CD8-positive, alpha-beta memory T cell (primary cell): ENCODE data around the gene SLC29A1. TPM values are rescaled to one million over a fixed set of nuclear protein-coding genes. Genes with fewer than 3 reads are reported as not detected.

Source experiments
- CTCF ChIA-PET: fragments of 350-600 bp; sonication (Branson Sonifier 250); formaldehyde crosslinking; loops from one replicate; lab custom pipeline; 2021; ENCODE audit warnings: antibody characterized with exemption; lab: Charles Lee
- POLR2A ChIA-PET: fragments of 350-600 bp; sonication (Branson Sonifier 250); formaldehyde crosslinking; loops from one replicate; lab custom pipeline; 2021; ENCODE audit warnings: antibody characterized with exemption; lab: Charles Lee
- DNase-seq, 5 donors: peaks; one replicate each; pipeline versions ENCODE4 v3.0.0 to v3.0.0-alpha.2; 2020 to 2022; ENCODE audit warnings: mixed read lengths in 1 of 5
- H3K27ac ChIP-seq: one replicate; pipeline ENCODE4 v1.7.0; 2013; ENCODE audit warnings: low read depth, mild to moderate bottlenecking, low read length, moderate library complexity
- H3K27me3 ChIP-seq: 2 replicates; pipeline ENCODE4 v1.7.0; 2013; ENCODE audit warnings: low read length, mild to moderate bottlenecking; ENCODE audit not compliant: insufficient read depth, poor library complexity, severe bottlenecking
- H3K36me3 ChIP-seq: 2 replicates; pipeline ENCODE4 v1.7.0; 2013; ENCODE audit warnings: mild to moderate bottlenecking, low read length, moderate library complexity; ENCODE audit not compliant: insufficient read depth
- H3K4me1 ChIP-seq: 2 replicates; pipeline ENCODE4 v1.7.0; 2013; ENCODE audit warnings: mild to moderate bottlenecking, low read length, moderate library complexity; ENCODE audit not compliant: insufficient read depth
- H3K4me3 ChIP-seq: 2 replicates; pipeline ENCODE4 v1.7.0; 2013; ENCODE audit warnings: mild to moderate bottlenecking, low read length
- H3K9me3 ChIP-seq: 2 replicates; pipeline ENCODE4 v1.7.0; 2013; ENCODE audit warnings: mild to moderate bottlenecking, low read length
- H3K27ac Mint-ChIP-seq, 8 donors: one replicate each; pipeline ENCODE4 v1.8.0; 2020 to 2021; ENCODE audit warnings: mixed read lengths in 8 of 8, mild to moderate bottlenecking in 6 of 8, inconsistent platforms in 3 of 8, moderate library complexity in 3 of 8
- H3K27me3 Mint-ChIP-seq, 2 donors: one replicate each; pipeline ENCODE4 v1.8.0; 2020 to 2021; ENCODE audit warnings: mixed read lengths in 2 of 2, mild to moderate bottlenecking in 1 of 2, moderate library complexity in 1 of 2
- H3K36me3 Mint-ChIP-seq, 3 donors: one replicate each; pipeline ENCODE4 v1.8.0; 2020 to 2021; ENCODE audit warnings: mixed read lengths in 3 of 3, inconsistent platforms in 1 of 3, mild to moderate bottlenecking in 1 of 3
- H3K4me1 Mint-ChIP-seq, 3 donors: one replicate each; pipeline ENCODE4 v1.8.0; 2020 to 2021; ENCODE audit warnings: mixed read lengths in 3 of 3, inconsistent platforms in 1 of 3, mild to moderate bottlenecking in 1 of 3
- H3K4me3 Mint-ChIP-seq, 7 donors: one replicate each; pipeline ENCODE4 v1.8.0; 2020 to 2021; ENCODE audit warnings: mixed read lengths in 7 of 7, mild to moderate bottlenecking in 6 of 7, moderate library complexity in 4 of 7, inconsistent platforms in 2 of 7
- H3K9me3 Mint-ChIP-seq, 5 donors: one replicate each; pipeline ENCODE4 v1.8.0; 2020 to 2022; ENCODE audit warnings: mixed read lengths in 5 of 5, mild to moderate bottlenecking in 3 of 5, moderate library complexity in 2 of 5, inconsistent platforms in 1 of 5
- polyA plus RNA-seq: library from polyadenylated mRNA; unstranded; fragments of 300-500 nt; fragmentation: Illumina TruSeq; gene quantifications from one replicate; pipeline ENCODE4 v1.2.3, GENCODE V29; 2021
- total RNA-seq, 2 experiments: library from RNA; stranded (reverse); gene quantifications; one replicate each; pipeline ENCODE4 v1.2.3, GENCODE V29; 2021

SLC29A1 gene
- total and polyA plus RNA-seq, 3 experiments from 2014 or later = 3.6 to 116 (median 116) TPM

DNA sequence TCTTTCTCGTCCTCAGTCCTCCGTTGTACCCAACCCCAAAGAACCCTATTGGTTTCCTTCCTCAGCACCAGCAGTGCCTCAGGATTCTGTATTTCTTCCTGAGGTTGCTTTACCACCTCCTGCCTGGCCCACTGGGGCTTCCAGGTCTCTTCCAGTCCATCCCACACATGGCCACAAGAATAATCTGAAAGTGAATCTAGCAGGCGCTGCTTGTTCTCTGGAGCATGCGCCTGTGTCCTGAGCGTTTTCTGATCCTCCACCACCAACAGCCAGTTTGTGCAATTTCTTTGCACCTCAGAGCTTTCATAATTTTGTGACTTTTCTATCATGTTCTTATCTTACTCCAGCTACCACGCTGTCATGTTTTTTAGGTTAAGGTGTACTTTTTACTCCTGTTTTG lies 11.9 kb downstream of the SLC29A1 start:
- peaks cover 0 to 3% (median 0%) of the 10 kb centered on the region in 3 donors for H3K36me3 Mint-ChIP-seq
- POLR2A ChIA-PET = interaction anchor here (1.4 kb wide), 1 partner anchor 11 kb away, joined by 4 read pairs; the partner anchor contains the start of gene HSP90AB1
- Histone ChIP-seq H3K36me3 (no peaks in the 10 kb centered on the region), H3K27ac (no peak overlapping the region), H3K9me3 (no peaks in the 10 kb centered on the region), H3K4me3 (no peak overlapping the region), H3K4me1 (peaks cover 12% of the 10 kb centered on the region), H3K27me3 (no peaks in the 10 kb centered on the region)
- no peaks in the 10 kb centered on the region for H3K9me3 Mint-ChIP-seq
- CTCF ChIA-PET = interaction anchor here (1.2 to 6.3 kb wide), 7 partner anchors 9 to 63 kb away, joined by 3 to 69 read pairs (median 9); partner anchors contain the start of genes HSP90AB1, SLC29A1 and SLC35B2
- peaks cover 0 to 2% of the 10 kb centered on the region in 2 donors for H3K27me3 Mint-ChIP-seq
- peak overlapping the region in 1 of 8 donors; percentile 21 for H3K27ac Mint-ChIP-seq
- peaks cover 10 to 15% (median 10%) of the 10 kb centered on the region in 3 donors for H3K4me1 Mint-ChIP-seq
- H3K4me3 Mint-ChIP-seq = peak overlapping the region in 2 of 7 donors; percentile 42 to 45
- no peak for DNase-seq

DNA sequence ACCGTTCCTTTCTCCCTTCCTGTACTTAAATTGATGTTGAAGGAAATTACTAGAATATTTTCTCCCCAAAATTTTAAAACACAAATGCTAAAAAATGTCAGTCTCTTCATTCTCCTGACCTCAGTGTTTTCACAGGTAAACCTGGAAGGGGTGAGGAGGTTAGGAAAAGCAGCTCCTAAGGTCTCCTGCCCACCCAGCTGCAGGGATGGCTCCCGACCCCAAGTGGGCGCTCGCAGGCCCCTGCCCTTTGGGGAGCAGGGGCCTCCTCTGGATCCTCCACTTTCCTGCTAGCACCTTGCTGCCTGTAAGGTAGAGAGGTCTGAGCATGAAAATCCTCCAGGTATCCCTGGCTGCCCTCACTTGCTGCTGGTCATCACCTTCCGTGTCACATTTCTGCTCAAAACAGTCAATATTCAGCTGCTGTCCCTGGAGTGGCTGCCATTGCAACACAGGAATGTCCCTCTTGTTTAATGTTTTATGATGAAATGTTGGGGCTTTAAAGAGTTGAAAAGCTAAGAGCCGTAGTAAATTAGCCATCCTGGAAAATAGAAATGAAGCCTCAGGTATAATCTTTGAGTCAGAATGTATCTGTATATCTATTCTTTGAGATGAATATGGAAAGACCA lies 12.6 kb downstream of the SLC29A1 start:
- no peak overlapping the region for H3K27ac ChIP-seq
- POLR2A ChIA-PET = interaction anchor here (0.6 to 1.4 kb wide), 2 partner anchors 10 to 39 kb away, joined by 3 to 4 read pairs; partner anchors contain the start of gene HSP90AB1
- H3K4me3 ChIP-seq = no peak overlapping the region
- H3K4me1 ChIP-seq = peaks cover 12% of the 10 kb centered on the region
- no peaks in the 10 kb centered on the region for H3K9me3 ChIP-seq
- no peaks in the 10 kb centered on the region for H3K27me3 ChIP-seq
- H3K36me3 Mint-ChIP-seq = peaks cover 0 to 3% (median 0%) of the 10 kb centered on the region in 3 donors
- no peak for DNase-seq
- H3K4me3 Mint-ChIP-seq = peak overlapping the region in 2 of 7 donors; percentile 19 to 69
- H3K9me3 Mint-ChIP-seq = no peaks in the 10 kb centered on the region
- CTCF ChIA-PET = interaction anchor here (0.6 to 6.3 kb wide), 6 partner anchors 11 to 63 kb away, joined by 3 to 69 read pairs (median 10); partner anchors contain the start of genes HSP90AB1, SLC29A1 and SLC35B2
- H3K27me3 Mint-ChIP-seq = peaks cover 0 to 2% of the 10 kb centered on the region in 2 donors
- peak overlapping the region in 1 of 8 donors; percentile 72 for H3K27ac Mint-ChIP-seq
- H3K4me1 Mint-ChIP-seq = peaks cover 10 to 15% (median 10%) of the 10 kb centered on the region in 3 donors
- H3K36me3 ChIP-seq = no peaks in the 10 kb centered on the region

DNA sequence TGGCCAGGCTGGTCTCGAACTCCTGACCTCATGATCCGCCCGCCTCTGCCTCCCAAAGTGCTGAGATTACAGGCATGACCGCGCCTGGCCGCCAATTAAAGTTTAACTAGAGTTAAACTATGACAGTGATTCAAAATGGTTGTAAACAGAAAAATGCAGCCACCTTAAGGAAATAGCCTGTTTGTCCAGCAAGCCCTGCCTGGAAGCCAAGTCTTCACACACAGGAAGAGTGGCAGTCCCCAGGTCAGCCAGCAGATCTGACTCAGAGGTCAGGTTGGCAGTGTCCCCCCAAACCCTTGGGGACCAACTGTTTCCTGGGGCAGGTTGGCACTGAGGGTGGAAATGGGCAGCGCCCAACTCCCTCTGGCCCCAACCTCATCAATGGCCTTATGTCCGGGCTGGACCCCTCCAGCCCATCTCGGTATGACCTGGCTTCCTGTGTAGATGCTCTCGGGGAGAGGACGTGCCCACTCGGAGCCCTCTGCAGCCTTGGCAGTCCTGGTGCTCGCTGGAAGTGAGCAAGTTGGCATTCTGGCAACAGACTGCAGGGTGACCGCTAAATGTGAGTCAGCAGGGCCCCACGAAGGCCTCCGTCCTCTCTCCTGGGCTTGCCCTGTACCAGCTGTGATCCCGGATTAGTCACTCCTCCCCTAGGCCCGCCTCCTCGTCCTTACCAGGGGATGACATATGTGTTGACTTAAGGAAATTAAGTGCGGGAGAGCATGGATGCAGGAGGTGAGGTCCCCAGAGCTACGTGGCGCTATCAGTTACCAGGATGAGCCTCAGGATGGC lies 13.8 kb downstream of the SLC29A1 start:
- CTCF ChIA-PET = interaction anchor here (0.9 to 6.3 kb wide), 17 partner anchors 10 to 141 kb away, joined by 3 to 69 read pairs (median 5); partner anchors contain the start of genes HSP90AB1, SLC29A1 and SLC35B2
- no peaks in the 10 kb centered on the region for H3K9me3 ChIP-seq

DNA sequence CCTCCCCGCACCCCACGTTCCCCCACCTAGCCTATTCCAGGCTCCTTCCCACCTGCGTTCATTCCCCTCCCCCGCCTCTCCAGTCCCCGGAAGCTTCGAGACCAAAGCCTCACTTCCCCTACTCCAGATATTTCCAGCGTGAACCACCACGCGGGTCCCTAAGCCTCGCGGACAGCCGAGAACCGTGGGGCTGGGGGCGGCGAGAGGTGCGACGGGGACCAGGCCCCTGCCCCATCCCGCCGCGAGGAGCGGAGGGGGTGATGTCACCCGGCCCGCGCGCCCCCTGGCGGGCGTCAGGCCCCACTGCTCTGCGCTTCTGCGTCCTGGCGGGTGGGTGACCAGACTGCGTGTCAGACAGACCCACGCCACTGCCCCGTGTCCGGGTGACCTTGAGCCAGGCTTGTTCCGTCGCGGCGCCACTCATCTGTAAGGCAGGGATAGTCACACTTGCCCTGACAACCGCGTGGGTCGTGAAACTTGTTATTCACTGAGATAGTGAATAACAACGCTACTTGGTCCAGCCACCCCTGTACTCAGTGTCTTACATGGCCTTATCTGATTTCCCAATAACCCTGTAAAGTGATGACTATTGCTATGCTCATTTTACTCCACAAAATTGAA lies 14.5 kb downstream of the SLC29A1 start:
- Histone ChIP-seq H3K4me3 (peak overlapping the region; percentile 77), H3K36me3 (no peaks in the 10 kb centered on the region), H3K4me1 (peaks cover 12% of the 10 kb centered on the region), H3K9me3 (no peaks in the 10 kb centered on the region), H3K27me3 (no peaks in the 10 kb centered on the region), H3K27ac (peak overlapping the region; percentile 87)
- ChIA-PET CTCF (interaction anchor here (0.9 to 6.3 kb wide), 16 partner anchors 9 to 141 kb away, joined by 3 to 69 read pairs (median 4); partner anchors contain the start of genes HSP90AB1, SLC29A1 and SLC35B2), POLR2A (interaction anchor here (0.6 to 2.1 kb wide), 5 partner anchors 9 to 1184 kb away, joined by 3 to 18 read pairs (median 3); partner anchors contain the start of genes CUL7, HSP90AB1 and SLC29A1)
- Mint-ChIP-seq H3K4me1 (peaks cover 10 to 15% (median 10%) of the 10 kb centered on the region in 3 donors), H3K36me3 (peaks cover 0 to 3% (median 0%) of the 10 kb centered on the region in 3 donors), H3K27me3 (peaks cover 0 to 2% of the 10 kb centered on the region in 2 donors), H3K4me3 (peak overlapping the region; percentile 84 to 95 (median 89)), H3K27ac (peak overlapping the region; percentile 63 to 98 (median 96)), H3K9me3 (no peaks in the 10 kb centered on the region)
- peak; percentile 70 to 85 (median 76) for DNase-seq

More for the DNA sequence above, 13.8 kb downstream of the SLC29A1 start:
- Mint-ChIP-seq H3K9me3 (no peaks in the 10 kb centered on the region), H3K4me1 (peaks cover 10 to 15% (median 10%) of the 10 kb centered on the region in 3 donors), H3K36me3 (peaks cover 0 to 3% (median 0%) of the 10 kb centered on the region in 3 donors), H3K27me3 (peaks cover 0 to 2% of the 10 kb centered on the region in 2 donors), H3K4me3 (peak overlapping the region; percentile 84 to 95 (median 89)), H3K27ac (peak overlapping the region; percentile 63 to 98 (median 96))
- Histone ChIP-seq H3K36me3 (no peaks in the 10 kb centered on the region), H3K4me3 (peak overlapping the region; percentile 77), H3K27me3 (no peaks in the 10 kb centered on the region), H3K4me1 (peaks cover 12% of the 10 kb centered on the region), H3K27ac (peak overlapping the region; percentile 87)
- peak in 3 of 5 donors; percentile 61 to 81 (median 71) for DNase-seq
- POLR2A ChIA-PET = interaction anchor here (0.6 to 2.1 kb wide), 5 partner anchors 10 to 1183 kb away, joined by 3 to 18 read pairs (median 3); partner anchors contain the start of genes CUL7, HSP90AB1 and SLC29A1

DNA sequence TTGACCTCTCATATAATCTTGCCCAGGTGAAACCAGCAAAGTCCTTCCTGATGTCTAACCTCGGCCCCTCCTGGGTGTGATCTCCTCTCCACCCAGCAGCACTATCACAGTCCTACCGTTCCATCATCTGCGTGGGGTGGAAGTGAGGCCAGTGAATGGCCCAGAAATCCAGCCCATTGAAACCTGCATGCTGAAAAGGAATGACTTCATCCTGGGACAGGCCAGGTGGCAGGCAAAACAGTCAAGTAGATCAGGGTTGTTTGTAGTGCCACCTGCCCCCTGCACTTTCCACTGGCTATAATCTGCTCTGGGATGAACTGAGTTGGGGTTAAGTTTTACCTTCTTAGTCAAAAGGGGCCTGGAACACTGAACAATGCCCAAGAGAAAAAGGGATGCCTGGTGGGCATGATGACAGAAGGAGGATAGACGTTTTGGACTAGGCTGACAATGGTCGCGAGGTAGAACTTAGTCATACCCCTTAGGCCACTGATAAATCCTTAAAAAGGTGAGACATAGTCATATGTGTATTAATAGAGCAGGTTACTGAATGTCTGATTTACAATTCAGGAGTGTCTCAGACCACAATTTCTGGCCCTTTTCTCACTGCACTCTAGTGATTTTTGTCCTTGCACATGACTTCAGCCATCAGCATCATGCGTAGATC lies 15.4 kb downstream of the SLC29A1 start:
- Mint-ChIP-seq H3K36me3 (peaks cover 0 to 3% (median 0%) of the 10 kb centered on the region in 3 donors), H3K9me3 (no peaks in the 10 kb centered on the region), H3K4me3 (peak overlapping the region; percentile 84 to 95 (median 89)), H3K27me3 (peaks cover 0 to 2% of the 10 kb centered on the region in 2 donors), H3K27ac (peak overlapping the region in 7 of 8 donors; percentile 63 to 98 (median 96)), H3K4me1 (peaks cover 10 to 15% (median 10%) of the 10 kb centered on the region in 3 donors)
- no peak overlapping the region for H3K27ac ChIP-seq
- no peaks in the 10 kb centered on the region for H3K27me3 ChIP-seq
- no peaks in the 10 kb centered on the region for H3K9me3 ChIP-seq
- H3K4me3 ChIP-seq = no peak overlapping the region
- no peaks in the 10 kb centered on the region for H3K36me3 ChIP-seq
- peaks cover 12% of the 10 kb centered on the region for H3K4me1 ChIP-seq
- POLR2A ChIA-PET = interaction anchor here (2.1 kb wide), 1 partner anchor 8 kb away, joined by 18 read pairs; the partner anchor contains the start of gene HSP90AB1
- CTCF ChIA-PET = interaction anchor here (1.6 to 6.3 kb wide), 4 partner anchors 8 to 60 kb away, joined by 4 to 69 read pairs (median 23); partner anchors contain the start of genes HSP90AB1 and SLC29A1
- DNase-seq = no peak

DNA sequence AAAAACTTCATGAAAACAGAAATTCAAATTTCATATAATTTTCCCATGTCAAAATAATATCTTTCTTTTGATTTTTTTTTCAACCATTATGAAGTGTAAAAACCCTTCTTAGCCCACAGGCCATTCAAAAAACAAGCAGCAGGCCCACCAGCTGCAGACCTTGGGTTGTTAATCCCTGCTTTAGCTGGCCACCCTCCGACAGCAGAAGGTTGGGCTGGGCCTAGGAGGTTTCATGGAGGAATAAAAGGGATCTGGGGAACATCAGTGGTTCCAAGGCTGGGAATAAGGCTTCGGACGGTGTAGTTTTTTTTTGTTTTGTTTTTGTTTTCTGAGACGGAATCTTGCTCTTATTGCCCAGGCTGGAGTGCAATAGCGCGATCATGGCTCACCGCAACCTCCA lies 19.9 kb downstream of the SLC29A1 start:
- peak overlapping the region in 3 of 7 donors; percentile 23 to 66 (median 45) for H3K4me3 Mint-ChIP-seq
- Histone ChIP-seq H3K4me1 (peaks cover 13% of the 10 kb centered on the region), H3K9me3 (no peaks in the 10 kb centered on the region), H3K27ac (no peak overlapping the region), H3K27me3 (no peaks in the 10 kb centered on the region), H3K4me3 (no peak overlapping the region), H3K36me3 (peaks cover 2% of the 10 kb centered on the region)
- ChIA-PET POLR2A (no interaction called here), CTCF (interaction anchor here (0.7 to 6.3 kb wide), 5 partner anchors 9 to 25 kb away, joined by 3 to 74 read pairs (median 4); partner anchors contain the start of gene SLC35B2)
- peak overlapping the region in 1 of 8 donors; percentile 83 for H3K27ac Mint-ChIP-seq
- peaks cover 0 to 18% (median under 1%) of the 10 kb centered on the region in 3 donors for H3K36me3 Mint-ChIP-seq
- peaks cover 18 to 27% (median 19%) of the 10 kb centered on the region in 3 donors for H3K4me1 Mint-ChIP-seq
- peaks cover 0 to 2% (median 0%) of the 10 kb centered on the region in 5 donors for H3K9me3 Mint-ChIP-seq
- no peak for DNase-seq
- peaks cover 0 to 9% of the 10 kb centered on the region in 2 donors for H3K27me3 Mint-ChIP-seq
